AG04449 (cell line): ENCODE results near the gene CD48.

ENCODE experiments used
- CTCF ChIA-PET: fragments of 350-600 bp; formaldehyde crosslinking; extraction: SDS; loops from one replicate; lab custom pipeline; 2021; ENCODE audit warnings: antibody characterized with exemption; lab: Yijun Ruan, JAX
- POLR2A ChIA-PET: fragments of 400-600, 350-600 bp; formaldehyde crosslinking; extraction: SDS; loops from one replicate; lab custom pipeline; 2020; ENCODE audit warnings: antibody characterized with exemption, inconsistent platforms; lab: Yijun Ruan, JAX
- DNase-seq: peaks from one replicate; pipeline ENCODE4 v3.0.0-alpha.2; 2010; ENCODE audit warnings: low read depth, low spot score
- H3K4me3 ChIP-seq: 2 replicates; pipeline ENCODE4 v1.5.1; 2011; ENCODE audit warnings: low read depth, mild to moderate bottlenecking, control low read depth, low read length
- CTCF ChIP-seq: IDR thresholded peaks from one replicate; pipeline ENCODE4 v1.5.1; 2011; ENCODE audit warnings: mild to moderate bottlenecking, moderate library complexity, low read length, control low read depth, inconsistent platforms; ENCODE audit not compliant: insufficient read depth; ENCODE audit errors: missing control alignments

CD48 gene

GRCh38 chr1:160640359-160641123, 71.1 kb downstream of the CD48 start:
- ChIA-PET POLR2A (no interaction called here), CTCF (no interaction called here)
- DNase-seq: no peak
- no peak for TF ChIP-seq CTCF
- no peak overlapping the region for H3K4me3 ChIP-seq

GRCh38 chr1:160639652-160640051, 72.0 kb downstream of the CD48 start:
- no peak overlapping the region for H3K4me3 ChIP-seq
- CTCF ChIA-PET: no interaction called here
- TF ChIP-seq CTCF: no peak
- POLR2A ChIA-PET: no interaction called here
- DNase-seq: no peak

- H3K4me3 ChIP-seq: no peak overlapping the region
- CTCF ChIA-PET: no interaction called here
- POLR2A ChIA-PET: no interaction called here
- no peak for TF ChIP-seq CTCF
- DNase-seq: no peak
These were observed 72.7 kb downstream of the CD48 start for GRCh38 chr1:160638926-160639325.

DNA sequence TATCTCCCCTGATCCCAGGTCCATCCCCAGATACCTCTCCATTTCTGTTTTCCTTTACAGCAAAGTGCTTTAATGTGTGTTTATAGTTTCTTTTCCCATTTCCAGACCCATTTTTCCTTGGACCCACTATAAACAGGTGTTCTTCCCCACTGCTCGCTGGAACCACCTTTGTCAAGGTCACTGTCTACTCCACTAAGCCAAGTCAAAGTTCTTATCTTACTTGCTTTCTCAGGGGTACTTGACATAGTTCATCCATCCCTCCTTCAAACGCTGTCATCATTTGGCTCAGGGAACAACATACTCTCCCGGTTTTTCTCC, 73.1 kb downstream of the CD48 start:
- H3K4me3 ChIP-seq: no peak overlapping the region
- no peak for TF ChIP-seq CTCF
- ChIA-PET CTCF (no interaction called here), POLR2A (no interaction called here)
- DNase-seq: no peak

DNA sequence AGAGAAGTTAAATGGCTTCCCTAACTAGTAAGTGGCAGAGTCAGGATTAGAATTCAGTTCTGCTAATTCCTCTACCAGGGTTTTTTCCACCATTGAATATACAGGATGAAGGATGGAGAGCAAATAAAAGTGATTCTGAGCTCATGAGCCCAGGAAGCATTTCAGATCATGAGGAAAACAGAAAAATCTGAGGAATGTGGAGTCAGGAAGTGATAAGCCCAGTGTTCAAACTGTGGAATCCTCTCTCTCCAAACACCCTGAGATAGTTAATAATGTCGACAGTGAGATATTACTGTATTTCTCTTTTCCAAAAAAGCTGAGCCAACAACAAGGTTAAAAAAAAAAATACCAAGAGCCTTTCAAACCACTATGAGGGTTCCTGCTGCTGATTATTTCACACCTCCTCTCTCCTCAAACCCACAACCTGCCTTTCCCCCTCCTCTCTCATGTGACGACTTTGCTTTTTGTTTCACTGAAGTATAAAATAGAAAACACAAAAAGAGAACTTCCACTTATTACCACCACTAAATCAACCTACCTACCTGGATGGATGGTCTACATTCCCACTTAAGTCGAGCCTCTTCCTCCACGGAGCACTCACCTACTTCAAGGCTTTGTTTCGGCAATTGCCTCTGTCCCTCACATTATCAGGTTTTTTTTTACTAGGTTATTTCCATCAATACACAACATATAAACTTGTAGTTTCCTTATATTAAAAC, 73.6 kb downstream of the CD48 start:
- DNase-seq: no peak
- CTCF ChIA-PET: no interaction called here
- TF ChIP-seq CTCF: no peak
- POLR2A ChIA-PET: no interaction called here
- H3K4me3 ChIP-seq: no peak overlapping the region

DNA sequence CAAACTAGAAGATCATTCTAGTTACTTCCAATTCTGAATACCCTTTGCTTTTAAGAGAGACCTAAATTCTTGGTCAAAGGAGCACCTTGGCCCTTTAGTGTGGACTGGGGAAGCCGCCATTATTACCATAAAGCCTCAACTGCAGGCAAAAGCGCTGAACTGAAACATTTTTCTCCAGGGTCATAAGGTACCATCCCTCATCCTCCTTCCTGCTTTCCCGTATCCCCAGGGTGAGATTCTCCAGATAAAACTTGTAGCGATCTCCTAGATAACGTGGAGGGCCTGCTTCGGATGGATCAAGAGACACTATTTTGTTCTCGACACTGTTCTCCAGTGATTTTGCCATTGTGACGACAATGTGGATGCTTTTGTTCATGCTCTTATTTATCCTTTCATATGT, 74.6 kb downstream of the CD48 start:
- no peak overlapping the region for H3K4me3 ChIP-seq
- CTCF ChIA-PET: no interaction called here
- no peak for TF ChIP-seq CTCF
- DNase-seq: no peak
- POLR2A ChIA-PET: no interaction called here
